GM11168 (cell line): ENCODE results near the gene CFTR.
"Not testable (repeated sequence)": the region's sequence is repeated elsewhere in the genome, so short reads cannot be mapped to it uniquely, and the experiment has no call there.

Source experiments
- in situ Hi-C: fragments of 300-500 bp; cut with MboI; formaldehyde crosslinking; loops from one replicate; pipeline ENCODE4 v1.12.0; 2022; ENCODE audit warnings: low sequenced_read_pairs; ENCODE audit not compliant: unreplicated experiment

CFTR gene

DNA sequence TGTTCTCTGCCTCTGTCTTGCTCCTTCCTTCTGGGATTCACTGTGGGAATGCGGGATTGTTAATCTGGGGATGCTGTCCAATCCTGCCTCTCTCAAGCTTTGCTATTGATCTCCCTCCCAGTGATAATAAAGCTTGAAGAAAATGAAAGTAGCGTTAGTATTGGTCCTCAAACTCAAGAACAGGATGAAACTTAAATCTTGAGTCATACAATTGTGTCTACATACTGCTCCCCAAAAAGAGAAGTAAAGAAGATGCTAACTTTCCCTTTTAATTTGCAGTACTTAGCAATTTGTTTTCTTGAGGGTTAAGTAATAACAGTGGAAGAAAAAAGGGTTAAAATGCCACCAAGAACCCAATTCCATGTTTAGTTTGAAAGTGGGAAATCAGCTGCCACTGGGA is 13.6 kb downstream of the CFTR start:
- in situ Hi-C loops, result no loop called here

DNA sequence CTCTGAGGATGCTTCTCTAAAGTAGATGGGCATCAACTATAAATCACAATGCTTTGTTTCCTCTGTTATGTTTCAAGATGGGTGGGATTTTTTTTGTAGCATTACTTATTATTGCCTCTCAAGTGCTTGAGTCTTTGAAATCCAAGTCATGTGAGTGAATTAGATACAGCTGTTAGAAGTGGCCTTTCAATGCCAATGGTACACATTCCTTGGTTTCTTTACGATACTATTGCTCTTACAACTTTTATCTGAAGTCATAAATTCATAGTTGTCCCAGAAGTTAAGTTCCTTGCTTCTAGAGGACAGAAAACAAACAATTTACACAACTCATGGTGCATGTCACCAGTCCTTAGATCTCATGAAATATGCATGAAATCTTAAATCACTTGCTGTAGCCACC is 15.5 kb downstream of the CFTR start:
- in situ Hi-C loops, result no loop called here

DNA sequence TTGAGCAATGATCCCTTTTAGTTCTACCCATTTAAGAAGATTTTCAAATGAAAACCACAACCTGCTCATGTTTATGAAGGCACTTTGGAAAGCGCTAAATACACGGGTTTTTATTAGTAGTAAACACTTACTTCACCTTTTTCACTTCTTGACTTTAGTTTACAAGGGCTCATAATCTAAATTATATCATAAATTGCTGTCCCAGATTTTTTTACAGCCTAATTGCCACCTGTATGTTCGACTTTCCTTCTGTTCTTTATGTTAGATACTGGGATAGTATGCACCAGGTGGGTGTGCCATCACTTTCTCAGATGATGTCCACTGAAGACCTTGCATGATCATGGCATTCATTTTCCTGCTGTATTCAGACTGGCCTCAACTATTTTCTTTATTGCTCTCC is 22.5 kb downstream of the CFTR start:
- in situ Hi-C loops, result no loop called here

DNA sequence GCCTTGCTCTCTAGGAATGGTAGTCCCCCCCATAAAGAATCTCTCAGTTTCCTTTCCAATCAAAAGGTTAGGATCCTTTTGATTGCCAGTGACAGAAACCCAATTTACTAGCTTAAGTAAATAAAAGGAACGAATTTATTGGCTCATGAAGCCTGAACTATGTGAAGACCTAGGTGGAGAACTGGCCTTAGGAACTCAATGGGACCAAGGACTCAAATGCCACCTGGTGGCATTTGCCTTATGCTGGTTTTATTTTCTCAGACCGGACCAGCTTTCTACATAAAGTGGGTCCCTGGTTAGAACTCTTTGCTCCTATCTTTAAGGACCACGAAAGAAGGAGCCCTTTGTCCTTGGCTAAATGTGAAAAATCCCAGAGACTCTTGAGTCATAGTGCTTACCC is 25.4 kb downstream of the CFTR start:
- in situ Hi-C loops, result no loop called here

DNA sequence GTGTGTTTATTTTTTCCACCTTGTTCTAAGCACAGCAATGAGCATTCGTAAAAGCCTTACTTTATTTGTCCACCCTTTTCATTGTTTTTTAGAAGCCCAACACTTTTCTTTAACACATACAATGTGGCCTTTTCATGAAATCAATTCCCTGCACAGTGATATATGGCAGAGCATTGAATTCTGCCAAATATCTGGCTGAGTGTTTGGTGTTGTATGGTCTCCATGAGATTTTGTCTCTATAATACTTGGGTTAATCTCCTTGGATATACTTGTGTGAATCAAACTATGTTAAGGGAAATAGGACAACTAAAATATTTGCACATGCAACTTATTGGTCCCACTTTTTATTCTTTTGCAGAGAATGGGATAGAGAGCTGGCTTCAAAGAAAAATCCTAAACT is 28.9 kb downstream of the CFTR start:
- in situ Hi-C loops, result no loop called here

DNA sequence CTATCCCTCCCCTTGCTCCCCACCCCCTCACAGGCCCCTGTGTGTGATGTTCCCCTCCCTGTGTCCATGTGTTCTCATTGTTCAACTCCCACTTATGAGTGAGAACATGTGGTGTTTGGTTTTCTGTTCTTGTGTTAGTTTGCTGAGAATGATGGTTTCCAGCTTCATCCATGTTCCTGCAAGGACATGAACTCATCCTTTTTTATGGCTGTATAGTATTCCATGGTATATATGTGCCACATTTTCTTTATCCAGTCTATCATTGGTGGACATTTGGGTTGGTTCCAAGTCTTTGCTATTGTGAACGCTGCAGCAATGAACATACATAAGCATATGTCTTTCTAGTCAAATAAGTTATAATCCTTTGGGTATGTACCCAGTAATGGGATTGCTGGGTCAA is 37.4 kb downstream of the CFTR start:
- in situ Hi-C loops, result not testable (repeated sequence)

DNA sequence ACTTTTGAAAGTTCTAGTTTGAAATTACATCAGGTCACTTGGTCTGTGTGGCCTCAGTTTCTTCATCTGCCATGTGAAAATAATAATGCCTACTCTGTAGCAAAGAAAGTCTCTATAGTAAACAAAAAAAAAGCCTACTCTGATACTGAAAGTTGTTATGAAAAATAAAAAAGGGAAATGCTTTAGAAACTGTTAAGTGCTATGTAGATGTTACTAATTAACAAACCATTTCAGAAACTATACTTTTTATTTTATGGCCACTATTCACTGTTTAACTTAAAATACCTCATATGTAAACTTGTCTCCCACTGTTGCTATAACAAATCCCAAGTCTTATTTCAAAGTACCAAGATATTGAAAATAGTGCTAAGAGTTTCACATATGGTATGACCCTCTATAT is 50.6 kb downstream of the CFTR start:
- in situ Hi-C loops, result no loop called here

DNA sequence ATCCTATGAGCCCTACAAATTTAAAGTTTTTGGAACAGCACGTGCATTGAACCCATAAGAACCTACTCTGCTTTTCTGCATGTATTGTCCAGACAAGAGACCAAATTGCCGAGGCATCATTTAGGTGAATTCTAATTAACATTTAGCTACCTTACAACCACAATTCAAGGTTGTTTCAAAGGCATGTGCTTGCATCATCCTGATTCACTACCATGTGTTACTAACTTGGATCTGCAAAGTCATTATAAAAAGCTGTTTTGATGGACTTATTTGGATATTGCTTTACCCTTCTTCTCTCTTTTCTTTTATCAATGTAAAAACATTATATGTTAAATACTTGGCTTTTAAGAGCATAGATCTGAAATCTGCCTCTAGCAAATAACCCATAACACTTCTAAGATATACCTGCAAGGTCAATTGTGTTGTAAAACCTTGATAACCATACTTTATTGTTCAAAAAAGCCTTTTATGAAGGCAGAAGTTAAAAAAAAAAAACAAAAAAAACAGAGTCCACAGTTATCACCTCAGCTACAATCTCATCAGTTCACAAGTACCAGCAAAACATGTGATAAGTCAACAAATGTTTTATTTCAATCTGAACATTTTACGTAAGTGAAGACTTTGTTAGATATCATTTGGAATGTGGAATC is 51.9 kb downstream of the CFTR start:
- in situ Hi-C loops, result no loop called here

DNA sequence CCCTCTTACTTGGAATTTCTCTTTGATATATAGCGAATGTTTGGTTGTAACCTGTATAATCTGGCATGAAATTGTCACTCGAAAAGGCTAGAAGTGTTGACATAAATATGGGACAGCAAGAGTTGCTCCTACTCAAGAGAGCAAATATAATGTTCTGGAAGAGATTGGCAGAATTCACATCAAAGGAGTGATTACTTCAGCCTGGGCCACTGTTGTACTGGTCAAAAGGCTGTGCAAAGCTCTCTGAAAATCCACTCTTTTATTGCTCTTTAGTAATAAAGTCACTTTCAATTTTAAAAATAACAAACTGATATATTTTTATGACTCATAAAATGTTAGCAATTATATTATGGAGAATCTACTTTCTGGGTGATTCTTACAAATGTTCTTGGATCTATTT is 58.2 kb downstream of the CFTR start:
- in situ Hi-C loops, result no loop called here

DNA sequence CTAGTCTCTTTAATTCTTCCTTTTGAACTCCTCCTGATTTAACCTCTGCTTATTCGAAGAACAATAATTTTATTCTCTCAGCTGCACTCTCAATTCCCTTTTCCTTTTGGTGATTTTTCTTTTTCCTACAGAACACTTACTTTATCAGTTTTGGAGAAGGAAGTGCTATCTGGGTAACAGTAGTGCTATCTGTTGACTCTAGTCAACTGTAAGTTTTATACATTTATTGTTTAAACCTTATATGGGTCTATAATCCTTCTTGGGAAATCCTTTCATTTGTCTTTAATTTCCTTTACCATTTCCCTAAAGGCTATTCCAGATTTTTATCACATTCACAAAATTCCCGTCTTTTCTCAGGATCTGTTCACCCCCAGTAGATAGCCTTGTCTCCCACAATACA is 64.2 kb downstream of the CFTR start:
- in situ Hi-C loops, result no loop called here

DNA sequence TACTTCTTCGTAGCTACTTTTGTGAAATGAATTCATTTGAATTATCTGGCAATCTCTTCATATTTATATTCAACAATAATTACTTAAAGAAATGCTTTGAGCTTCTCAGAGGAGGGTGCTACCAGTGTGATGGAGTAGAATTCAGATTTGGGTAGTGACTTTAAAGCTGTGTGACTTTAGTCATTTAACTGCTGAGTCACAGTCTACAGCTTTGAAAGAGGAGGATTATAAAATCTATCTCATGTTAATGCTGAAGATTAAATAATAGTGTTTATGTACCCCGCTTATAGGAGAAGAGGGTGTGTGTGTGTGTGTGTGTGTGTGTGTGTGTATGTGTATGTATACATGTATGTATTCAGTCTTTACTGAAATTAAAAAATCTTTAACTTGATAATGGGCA is 68.2 kb downstream of the CFTR start:
- in situ Hi-C loops, result no loop called here

DNA sequence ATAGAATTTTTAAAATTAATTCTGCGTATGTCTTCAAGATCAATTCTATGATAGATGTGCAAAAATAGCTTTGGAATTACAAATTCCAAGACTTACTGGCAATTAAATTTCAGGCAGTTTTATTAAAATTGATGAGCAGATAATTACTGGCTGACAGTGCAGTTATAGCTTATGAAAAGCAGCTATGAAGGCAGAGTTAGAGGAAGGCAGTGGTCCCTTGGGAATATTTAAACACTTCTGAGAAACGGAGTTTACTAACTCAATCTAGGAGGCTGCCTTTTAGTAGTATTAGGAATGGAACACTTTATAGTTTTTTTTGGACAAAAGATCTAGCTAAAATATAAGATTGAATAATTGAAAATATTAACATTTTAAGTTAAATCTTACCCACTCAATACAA is 70.8 kb downstream of the CFTR start:
- in situ Hi-C loops, result no loop called here

DNA sequence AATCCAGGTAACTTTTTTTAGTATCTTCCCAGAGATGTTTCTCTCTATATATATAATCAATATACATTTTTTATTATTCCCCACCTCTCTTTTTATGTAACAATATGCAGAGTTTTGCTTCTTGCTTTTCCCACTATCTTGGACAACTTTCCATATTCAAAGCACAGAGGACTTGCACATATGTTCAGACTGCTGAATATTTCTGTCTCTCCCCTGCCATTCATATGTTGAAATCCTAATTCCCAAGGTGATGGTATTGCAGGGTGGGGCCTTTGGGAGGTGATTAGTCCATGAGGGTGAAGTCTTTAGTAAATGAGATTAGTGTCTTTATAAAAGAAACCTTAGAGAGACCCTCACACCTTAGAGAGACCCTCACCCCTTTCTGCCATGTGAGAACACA is 72.8 kb downstream of the CFTR start:
- in situ Hi-C loops, result no loop called here

DNA sequence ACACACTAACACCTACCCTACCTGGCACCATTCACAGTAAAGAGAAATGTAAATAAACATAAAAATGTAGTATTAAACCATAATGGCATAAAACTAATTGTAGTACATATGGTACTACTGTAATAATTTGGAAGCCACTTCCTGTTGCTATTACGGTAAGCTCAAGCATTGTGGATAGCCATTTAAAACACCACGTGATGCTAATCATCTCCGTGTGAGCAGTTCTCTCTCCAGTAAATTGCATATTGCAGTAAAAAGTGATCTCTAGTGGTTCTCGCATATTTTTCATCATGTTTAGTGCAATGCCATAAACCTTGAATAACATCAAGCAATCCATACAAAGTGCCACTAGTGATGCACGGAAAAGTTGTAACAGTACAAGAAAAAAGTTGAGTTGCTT is 75.4 kb downstream of the CFTR start:
- in situ Hi-C loops, result no loop called here

DNA sequence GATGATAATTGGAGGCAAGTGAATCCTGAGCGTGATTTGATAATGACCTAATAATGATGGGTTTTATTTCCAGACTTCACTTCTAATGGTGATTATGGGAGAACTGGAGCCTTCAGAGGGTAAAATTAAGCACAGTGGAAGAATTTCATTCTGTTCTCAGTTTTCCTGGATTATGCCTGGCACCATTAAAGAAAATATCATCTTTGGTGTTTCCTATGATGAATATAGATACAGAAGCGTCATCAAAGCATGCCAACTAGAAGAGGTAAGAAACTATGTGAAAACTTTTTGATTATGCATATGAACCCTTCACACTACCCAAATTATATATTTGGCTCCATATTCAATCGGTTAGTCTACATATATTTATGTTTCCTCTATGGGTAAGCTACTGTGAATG is 79.6 kb downstream of the CFTR start:
- in situ Hi-C loops, result no loop called here

DNA sequence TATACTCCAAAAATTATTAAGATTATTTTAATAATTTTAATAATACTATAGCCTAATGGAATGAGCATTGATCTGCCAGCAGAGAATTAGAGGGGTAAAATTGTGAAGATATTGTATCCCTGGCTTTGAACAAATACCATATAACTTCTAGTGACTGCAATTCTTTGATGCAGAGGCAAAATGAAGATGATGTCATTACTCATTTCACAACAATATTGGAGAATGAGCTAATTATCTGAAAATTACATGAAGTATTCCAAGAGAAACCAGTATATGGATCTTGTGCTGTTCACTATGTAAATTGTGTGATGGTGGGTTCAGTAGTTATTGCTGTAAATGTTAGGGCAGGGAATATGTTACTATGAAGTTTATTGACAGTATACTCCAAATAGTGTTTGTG is 80.2 kb downstream of the CFTR start:
- in situ Hi-C loops, result no loop called here

DNA sequence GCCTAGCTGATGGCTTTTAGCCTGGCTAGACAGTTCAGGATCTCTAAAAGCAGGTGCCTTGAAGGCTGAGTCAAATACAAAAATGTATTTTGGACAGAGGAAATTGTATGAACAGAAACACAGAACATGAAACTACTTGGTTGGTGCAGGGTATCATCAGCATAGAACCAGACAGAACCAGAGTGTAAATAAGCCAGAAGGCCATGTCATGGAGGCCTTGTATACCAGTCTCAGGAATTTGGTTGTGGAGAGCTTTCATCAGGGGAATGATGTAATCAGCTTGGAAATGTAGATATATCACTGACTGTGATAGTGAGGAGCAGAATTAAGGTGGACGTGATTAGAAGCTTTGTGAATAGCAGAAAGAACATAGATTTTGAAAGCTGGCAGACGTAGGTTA is 82.9 kb downstream of the CFTR start:
- in situ Hi-C loops, result no loop called here

DNA sequence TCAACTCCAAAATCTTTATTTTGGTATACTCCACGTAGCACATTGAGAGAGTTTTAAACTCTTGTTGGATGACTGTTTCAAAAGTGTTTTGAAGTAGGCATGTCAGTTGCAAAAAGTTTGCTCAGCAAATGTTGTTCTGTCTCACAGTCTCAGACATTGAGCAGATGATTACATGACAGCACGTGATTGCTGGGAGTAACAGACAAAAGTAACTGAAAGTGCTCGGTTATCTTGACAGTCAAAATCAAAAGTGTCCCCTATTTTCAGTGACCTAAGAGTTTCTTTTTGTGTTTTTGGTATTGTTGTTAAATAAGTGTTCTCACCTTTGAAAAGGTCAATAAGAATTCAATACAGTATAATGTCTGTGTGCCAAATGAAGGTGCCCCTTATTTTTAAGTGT is 84.3 kb downstream of the CFTR start:
- in situ Hi-C loops, result no loop called here

DNA sequence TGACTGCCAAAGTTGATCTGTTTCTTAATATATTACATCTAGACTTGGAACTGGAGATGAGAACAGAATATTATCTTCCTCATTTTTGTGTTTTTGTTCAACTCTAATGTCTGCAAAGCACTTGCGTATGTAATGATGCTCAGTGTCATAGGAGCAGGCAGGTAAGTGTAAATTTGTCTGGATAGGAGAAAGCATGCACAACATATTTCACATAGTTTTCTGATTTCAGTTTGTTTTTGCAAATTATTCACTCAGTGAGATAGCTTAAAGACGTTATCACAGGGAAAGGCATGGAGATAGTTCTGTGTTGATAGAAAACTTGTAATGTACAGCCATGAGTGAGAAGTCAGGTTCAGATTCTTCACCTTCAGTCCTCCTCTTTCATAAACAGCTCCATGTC is 84.8 kb downstream of the CFTR start:
- in situ Hi-C loops, result no loop called here

DNA sequence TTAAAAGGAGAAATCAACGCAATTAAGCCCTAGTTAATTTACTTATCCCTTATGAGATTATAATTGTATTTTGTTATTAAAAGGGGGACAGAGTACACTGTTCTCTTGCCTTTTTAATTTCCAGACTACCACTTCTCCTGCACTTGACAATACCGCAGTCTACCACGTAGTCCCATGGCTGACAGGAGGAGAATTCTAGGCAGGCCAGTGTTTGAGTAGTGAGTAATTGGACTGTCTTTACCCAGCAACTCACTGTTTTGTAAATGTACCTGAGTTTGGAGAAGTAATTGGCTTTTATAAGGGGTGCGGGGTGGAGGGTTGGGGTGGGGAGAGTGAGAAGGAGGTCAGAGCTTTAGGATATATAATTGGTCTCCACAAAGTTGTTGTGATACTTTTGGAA is 85.4 kb downstream of the CFTR start:
- in situ Hi-C loops, result no loop called here

DNA sequence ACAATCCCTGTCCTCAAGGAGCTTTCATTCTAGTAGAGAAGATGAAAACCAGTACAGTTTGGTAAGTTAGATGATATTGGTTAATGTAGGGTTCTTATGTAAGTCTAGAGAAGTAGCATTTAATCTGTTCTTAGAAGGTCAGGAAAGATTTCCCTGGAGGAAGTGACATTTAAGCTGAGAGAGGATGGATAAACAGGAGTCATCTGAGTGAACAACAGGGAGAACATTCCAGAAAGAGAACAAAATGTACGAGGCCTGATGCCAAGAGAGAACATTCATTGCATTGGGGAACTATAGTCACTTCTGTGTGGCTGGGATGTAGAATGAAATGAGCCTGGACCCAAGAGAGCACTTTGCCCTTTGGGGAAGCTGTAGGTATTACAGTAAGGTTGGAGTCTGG is 88.0 kb downstream of the CFTR start:
- in situ Hi-C loops, result no loop called here

DNA sequence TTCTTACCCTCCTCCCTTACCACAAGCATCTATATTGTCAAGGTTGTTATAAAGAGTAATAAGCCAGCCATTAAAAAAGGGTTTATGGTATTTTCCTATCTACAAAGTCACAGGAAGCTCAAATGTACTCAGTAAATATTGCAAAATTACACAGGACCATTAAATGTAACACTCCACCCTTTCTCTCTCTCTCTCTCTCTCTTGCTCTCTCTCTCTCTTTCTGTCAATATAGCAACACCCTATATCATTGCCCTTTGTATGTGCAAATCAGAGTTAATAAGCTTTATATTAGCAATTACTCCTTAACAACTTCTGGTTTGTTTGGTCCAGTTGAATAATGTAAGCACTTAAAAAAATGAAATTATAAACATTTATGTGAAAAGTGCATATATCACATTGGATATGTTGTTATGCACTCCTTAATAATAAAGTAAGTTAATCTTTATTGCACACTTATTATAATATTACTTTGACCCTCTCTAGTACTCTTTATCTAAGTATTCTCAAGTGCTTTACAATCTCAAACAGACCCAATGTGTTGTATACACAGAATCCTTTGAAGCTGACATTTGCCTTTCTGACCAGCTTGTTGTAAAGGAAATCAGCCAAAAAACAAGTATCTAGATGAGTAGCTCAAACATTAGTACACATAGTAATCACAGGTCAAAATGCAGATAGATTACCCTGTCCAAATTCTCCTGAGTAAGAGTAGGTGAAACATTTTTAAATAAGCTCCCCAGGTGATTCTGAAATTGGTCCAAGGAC is 93.2 kb downstream of the CFTR start:
- in situ Hi-C loops, result no loop called here
